HepG2 (cell line): ENCODE measurements around the gene ACOXL. TPM values are rescaled to one million over a fixed set of nuclear protein-coding genes. Genes with fewer than 3 reads are reported as not detected.

ENCODE experiments used
- AHR ChIP-seq: IDR thresholded peaks from 2 replicates; pipeline ENCODE4 v1.6.1; 2018; ENCODE audit warnings: missing genetic modification reagents, missing compliant biosample characterization
- HNRNPUL1 ChIP-seq: fragments of 200-400 bp; formaldehyde crosslinking; IDR thresholded peaks from 2 replicates; pipeline ENCODE4 v1.6.1; 2017; ENCODE audit warnings: low read depth, mild to moderate bottlenecking, low read length, moderate library complexity
- KLF12 ChIP-seq: sonication (generic); formaldehyde crosslinking; IDR thresholded peaks from 2 replicates; pipeline ENCODE4 v1.4.0; 2020; ENCODE audit warnings: missing genetic modification reagents, borderline replicate concordance
- LBX2 ChIP-seq: sonication (generic); formaldehyde crosslinking; IDR thresholded peaks from 2 replicates; pipeline ENCODE4 v1.5.0; 2020; ENCODE audit warnings: missing genetic modification reagents, mild to moderate bottlenecking, borderline replicate concordance
- RXRA ChIP-seq: sonication (generic); formaldehyde crosslinking; IDR thresholded peaks from 2 replicates; pipeline ENCODE4 v1.5.1; 2020; ENCODE audit warnings: missing genetic modification reagents
- TCF12 ChIP-seq, 2 experiments: fragments of 450-650 bp in 1 of 2; sonication (generic) in 1 of 2; formaldehyde crosslinking in 1 of 2; IDR thresholded peaks; 2 replicates each; pipeline versions ENCODE4 v1.6.1 to v1.8.0; 2017 to 2022; ENCODE audit warnings: antibody characterized with exemption in 1 of 2, mild to moderate bottlenecking in 1 of 2, missing genetic modification reagents in 1 of 2, moderate library complexity in 1 of 2
- ZHX2 ChIP-seq, 2 experiments: sonication (generic) in 1 of 2; formaldehyde crosslinking in 1 of 2; IDR thresholded peaks; 2 replicates each; pipeline versions ENCODE4 v1.6.1 to v1.9.0; 2014 to 2022; ENCODE audit warnings: antibody characterized with exemption in 1 of 2, borderline replicate concordance in 1 of 2, inconsistent platforms in 1 of 2, low read depth in 1 of 2, missing genetic modification reagents in 1 of 2
- ZNF24 ChIP-seq: fragments of 450-650 bp; IDR thresholded peaks from 2 replicates; pipeline ENCODE4 v1.6.1; 2017; ENCODE audit warnings: antibody characterized with exemption, mild to moderate bottlenecking
- ZNF260 ChIP-seq: sonication (generic); formaldehyde crosslinking; IDR thresholded peaks from 2 replicates; pipeline ENCODE4 v1.4.0; 2020; ENCODE audit warnings: missing genetic modification reagents, low read depth, mild to moderate bottlenecking, borderline replicate concordance
- ZNF451 ChIP-seq: sonication (generic); formaldehyde crosslinking; IDR thresholded peaks from 2 replicates; pipeline ENCODE4 v1.5.0; 2020; ENCODE audit warnings: mild to moderate bottlenecking, missing genetic modification reagents
- ZNF674 ChIP-seq: sonication (generic); formaldehyde crosslinking; IDR thresholded peaks from 2 replicates; pipeline ENCODE4 v1.5.0; 2020; ENCODE audit warnings: low read depth, mild to moderate bottlenecking, missing genetic modification reagents
- ZNF678 ChIP-seq: sonication (generic); formaldehyde crosslinking; IDR thresholded peaks from 2 replicates; pipeline ENCODE4 v1.4.0; 2020; ENCODE audit warnings: mild to moderate bottlenecking, missing genetic modification reagents
- ZNF704 ChIP-seq: sonication (generic); formaldehyde crosslinking; IDR thresholded peaks from 2 replicates; pipeline ENCODE4 v1.8.1; 2023; ENCODE audit warnings: mild to moderate bottlenecking, inconsistent platforms, moderate library complexity, missing genetic modification reagents, borderline replicate concordance
- ZNF740 ChIP-seq: sonication (generic); formaldehyde crosslinking; IDR thresholded peaks from 2 replicates; pipeline ENCODE4 v1.4.0; 2020; ENCODE audit warnings: missing genetic modification reagents
- ZSCAN22 ChIP-seq: sonication (generic); formaldehyde crosslinking; IDR thresholded peaks from 2 replicates; pipeline ENCODE4 v1.4.0; 2020; ENCODE audit warnings: mild to moderate bottlenecking, missing genetic modification reagents
- ZSCAN9 ChIP-seq: IDR thresholded peaks from 2 replicates; pipeline ENCODE4 v1.6.1; 2016; ENCODE audit warnings: borderline replicate concordance
- polyA plus RNA-seq, 8 experiments: library from polyadenylated mRNA; depleted of rRNA in 3 of 8; stranded (reverse) in 7 of 8; unstranded in 1 of 8; fragments of >200 nt; fragmentation: Illumina TruSeq in 4 of 8; extraction: Trizol in 4 of 8; gene quantifications; 2 replicates each; pipeline versions ENCODE4 v1.2.1 to v1.2.3, GENCODE V29; 2011 to 2016; ENCODE audit warnings: low read depth in 4 of 8, missing spikeins in 1 of 8, mixed read lengths in 1 of 8; ENCODE audit not compliant: insufficient read depth in 1 of 8
- total RNA-seq, 5 experiments: library from RNA; depleted of rRNA; stranded (reverse); fragments of >200 nt; fragmentation: Illumina TruSeq; extraction: Trizol; gene quantifications; 2 replicates each; pipeline ENCODE4 v1.2.3, GENCODE V29; 2016; ENCODE audit warnings: low read depth in 1 of 5
- TF ChIP-seq, protein P1 (sequence below): sonication (generic); formaldehyde crosslinking; IDR thresholded peaks from 2 replicates; pipeline ENCODE4 v1.4.0; 2020; ENCODE audit warnings: missing genetic modification reagents, mild to moderate bottlenecking, borderline replicate concordance

ACOXL gene
- total and polyA plus RNA-seq, 2 of the 13 experiments (the other 11 are each of a cell fraction or from before 2014, with no cell fraction given), result not detected

DNA sequence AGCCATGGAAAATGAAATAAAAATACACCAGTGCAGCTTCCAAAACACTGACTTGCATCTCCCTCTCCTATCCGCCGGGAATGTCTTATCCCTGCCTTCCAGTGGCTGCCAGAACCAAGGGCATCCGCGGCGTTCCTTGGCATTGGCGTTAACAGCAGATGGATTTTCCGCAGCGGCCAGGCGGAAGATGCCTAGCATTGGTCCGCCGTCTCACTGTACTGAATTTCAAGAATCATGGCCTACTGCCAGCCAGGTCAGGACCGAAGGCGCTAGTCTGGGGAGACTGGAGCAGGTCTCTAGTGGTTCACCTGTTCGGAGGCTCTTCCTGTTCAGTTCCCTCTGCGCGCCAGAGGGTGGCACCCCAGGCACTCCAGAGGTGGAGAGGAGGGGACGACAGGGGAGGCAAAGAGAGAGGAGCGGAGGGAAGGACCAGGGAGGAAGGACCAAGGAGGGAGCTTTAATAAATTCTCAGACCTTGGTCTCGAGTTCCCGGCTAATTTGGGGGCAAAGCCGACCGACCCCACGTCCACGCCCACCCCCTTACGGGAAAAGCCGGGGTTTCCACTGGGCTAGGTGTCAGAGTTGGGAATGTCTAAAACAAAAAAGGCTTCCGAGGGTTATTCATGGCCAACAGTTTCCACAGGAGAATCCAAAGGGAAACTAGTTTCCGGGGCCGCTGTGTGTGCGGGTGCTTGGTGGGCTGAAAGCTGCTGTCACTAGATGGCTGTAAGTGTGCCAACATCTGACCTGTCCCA is 384.6 kb downstream of the ACOXL start (continued):
- TF ChIP-seq LBX2 (no peak), ZNF674 (CRISPR knock-in tag) (no peak), ZNF260 (CRISPR knock-in tag) (no peak), ZSCAN22 (CRISPR knock-in tag) (no peak), ZHX2 (IDR thresholded peaks at IDR 0.05; ENCODE audit: low read depth) (no peak), ZHX2 (CRISPR knock-in tag; IDR thresholded peaks at IDR 0.05; ENCODE audit: borderline replicate concordance) (no peak), ZNF740 (CRISPR knock-in tag) (no peak), AHR (no peak), ZNF451 (no peak), ZNF704 (CRISPR knock-in tag) (no peak), TCF12 (IDR thresholded peaks at IDR 0.05) (no peak), TCF12 (CRISPR knock-in tag; IDR thresholded peaks at IDR 0.05) (no peak), HNRNPUL1 (no peak), KLF12 (no peak), ZNF24 (no peak), RXRA (CRISPR knock-in tag) (peak; percentile 27; the same call in 1 of the 2 replicates), ZSCAN9 (CRISPR knock-in tag) (no peak), ZNF678 (CRISPR knock-in tag) (no peak)
- TF ChIP-seq, protein P1, sequence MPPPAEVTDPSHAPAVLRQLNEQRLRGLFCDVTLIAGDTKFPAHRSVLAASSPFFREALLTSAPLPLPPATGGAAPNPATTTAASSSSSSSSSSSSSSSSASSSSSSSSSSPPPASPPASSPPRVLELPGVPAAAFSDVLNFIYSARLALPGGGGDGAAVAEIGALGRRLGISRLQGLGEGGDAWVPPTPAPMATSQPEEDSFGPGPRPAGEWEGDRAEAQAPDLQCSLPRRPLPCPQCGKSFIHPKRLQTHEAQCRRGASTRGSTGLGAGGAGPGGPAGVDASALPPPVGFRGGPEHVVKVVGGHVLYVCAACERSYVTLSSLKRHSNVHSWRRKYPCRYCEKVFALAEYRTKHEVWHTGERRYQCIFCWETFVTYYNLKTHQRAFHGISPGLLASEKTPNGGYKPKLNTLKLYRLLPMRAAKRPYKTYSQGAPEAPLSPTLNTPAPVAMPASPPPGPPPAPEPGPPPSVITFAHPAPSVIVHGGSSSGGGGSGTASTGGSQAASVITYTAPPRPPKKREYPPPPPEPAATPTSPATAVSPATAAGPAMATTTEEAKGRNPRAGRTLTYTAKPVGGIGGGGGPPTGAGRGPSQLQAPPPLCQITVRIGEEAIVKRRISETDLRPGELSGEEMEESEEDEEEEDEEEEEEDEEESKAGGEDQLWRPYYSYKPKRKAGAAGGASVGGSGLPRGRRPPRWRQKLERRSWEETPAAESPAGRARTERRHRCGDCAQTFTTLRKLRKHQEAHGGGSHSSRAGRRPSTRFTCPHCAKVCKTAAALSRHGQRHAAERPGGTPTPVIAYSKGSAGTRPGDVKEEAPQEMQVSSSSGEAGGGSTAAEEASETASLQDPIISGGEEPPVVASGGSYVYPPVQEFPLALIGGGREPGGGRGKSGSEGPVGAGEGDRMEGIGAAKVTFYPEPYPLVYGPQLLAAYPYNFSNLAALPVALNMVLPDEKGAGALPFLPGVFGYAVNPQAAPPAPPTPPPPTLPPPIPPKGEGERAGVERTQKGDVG (CRISPR knock-in tag), result no peak
